ENCODE data around the gene WBP1L.

DNA sequence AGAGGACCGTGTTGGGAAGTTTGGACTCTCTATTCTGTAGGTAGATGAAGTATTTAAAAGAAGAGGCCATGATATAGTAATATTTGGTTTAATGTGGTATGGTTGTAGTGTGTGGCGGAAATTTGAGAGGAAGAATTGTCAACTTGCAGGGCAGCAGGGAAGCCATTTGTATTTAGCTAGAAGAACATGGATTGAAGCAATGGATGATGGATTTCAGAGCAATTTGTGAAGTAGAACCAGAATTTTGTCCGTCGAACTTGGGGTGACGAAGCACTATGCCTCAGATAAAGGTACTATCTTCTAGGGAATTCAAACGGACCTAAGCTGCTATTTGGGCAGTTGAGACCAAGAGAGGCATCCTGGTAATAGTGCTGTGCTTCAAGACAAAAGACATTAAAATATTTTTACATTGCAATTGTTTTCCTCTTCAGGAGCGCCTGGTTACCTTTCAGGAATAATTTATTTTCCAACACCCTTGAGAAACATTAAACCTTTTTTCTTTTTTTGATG lies 615 bp upstream of the WBP1L start:
- TF ChIP-seq CTCF (IDR thresholded peaks at IDR 0.05; ENCODE audit: low read depth, low read length, poor library complexity, severe bottlenecking) (no peak), EZH2phosphoT487 (IDR thresholded peaks at IDR 0.05; ENCODE audit: borderline replicate concordance, low read length) (no peak)

Measured in DOHH2 (cell line).